IPS DF 6.9 (cell line): ENCODE measurements around the gene SMIM13.

ENCODE experiments used
- DNase-seq: peaks from one replicate; pipeline ENCODE4 v3.0.0-alpha.2; 2013; ENCODE audit warnings: low read depth, low spot score
- H3K27ac ChIP-seq: one replicate; pipeline ENCODE4 v1.5.1; 2013; ENCODE audit warnings: low read length, control low read depth
- H3K27me3 ChIP-seq: 2 replicates; pipeline ENCODE4 v1.6.1; 2013; ENCODE audit warnings: mild to moderate bottlenecking, low read length; ENCODE audit not compliant: control insufficient read depth, insufficient read depth
- H3K36me3 ChIP-seq: 2 replicates; pipeline ENCODE4 v1.6.1; 2013; ENCODE audit warnings: low read length; ENCODE audit not compliant: control insufficient read depth, insufficient read depth
- H3K4me1 ChIP-seq: 2 replicates; pipeline ENCODE4 v1.6.1; 2013; ENCODE audit warnings: low read length; ENCODE audit not compliant: control insufficient read depth, insufficient read depth
- H3K4me3 ChIP-seq: 2 replicates; pipeline ENCODE4 v1.5.1; 2013; ENCODE audit warnings: mild to moderate bottlenecking, low read length
- H3K9me3 ChIP-seq: 2 replicates; pipeline ENCODE4 v1.6.1; 2013; ENCODE audit warnings: low read length, inconsistent platforms; ENCODE audit not compliant: control insufficient read depth, insufficient read depth
- WGBS: extraction: QIAGEN DNeasy Blood & Tissue Kit; methylation state at CpG from one replicate; pipeline ENCODE4 v1.1.7; 2013; ENCODE audit warnings: mixed read lengths, missing lambda C conversion rate; ENCODE audit not compliant: insufficient read length, insufficient coverage; 5-methylcytosine and 5-hydroxymethylcytosine counted together

SMIM13 gene

GRCh38 chr6:11062715-11063114 is 30.9 kb upstream of the SMIM13 start:
- WGBS, result no CpG with 5 or more reads among the region's 2 CpGs
- no peak overlapping the region for H3K27ac ChIP-seq
- H3K4me3 ChIP-seq, result no peak overlapping the region
- no peak for DNase-seq
- H3K9me3 ChIP-seq, result no peaks in the 10 kb centered on the region
- no peaks in the 10 kb centered on the region for H3K4me1 ChIP-seq
- H3K36me3 ChIP-seq, result no peaks in the 10 kb centered on the region
- no peaks in the 10 kb centered on the region for H3K27me3 ChIP-seq

GRCh38 chr6:11064836-11065235 is 28.8 kb upstream of the SMIM13 start:
- Histone ChIP-seq H3K4me3 (no peak overlapping the region), H3K36me3 (no peaks in the 10 kb centered on the region), H3K27me3 (no peaks in the 10 kb centered on the region), H3K9me3 (no peaks in the 10 kb centered on the region), H3K4me1 (no peaks in the 10 kb centered on the region), H3K27ac (no peak overlapping the region)
- no CpG with 5 or more reads among the region's 3 CpGs for WGBS
- DNase-seq, result no peak

- no peaks in the 10 kb centered on the region for H3K36me3 ChIP-seq
- H3K27ac ChIP-seq, result no peak overlapping the region
- H3K4me3 ChIP-seq, result no peak overlapping the region
- no peaks in the 10 kb centered on the region for H3K4me1 ChIP-seq
- no peaks in the 10 kb centered on the region for H3K27me3 ChIP-seq
- H3K9me3 ChIP-seq, result no peaks in the 10 kb centered on the region
- no peak for DNase-seq
- WGBS, result no CpG with 5 or more reads among the region's 6 CpGs
Observed at GRCh38 chr6:11065436-11066202, 28.0 kb upstream of the SMIM13 start.

GRCh38 chr6:11066505-11067347 is 26.9 kb upstream of the SMIM13 start:
- H3K4me1 ChIP-seq, result no peaks in the 10 kb centered on the region
- H3K36me3 ChIP-seq, result no peaks in the 10 kb centered on the region
- H3K9me3 ChIP-seq, result no peaks in the 10 kb centered on the region
- no peak for DNase-seq
- H3K4me3 ChIP-seq, result no peak overlapping the region
- WGBS, result no CpG with 5 or more reads among the region's 6 CpGs
- no peak overlapping the region for H3K27ac ChIP-seq
- H3K27me3 ChIP-seq, result no peaks in the 10 kb centered on the region

- Histone ChIP-seq H3K9me3 (no peaks in the 10 kb centered on the region), H3K27ac (no peak overlapping the region), H3K36me3 (no peaks in the 10 kb centered on the region), H3K4me1 (no peaks in the 10 kb centered on the region), H3K4me3 (no peak overlapping the region), H3K27me3 (no peaks in the 10 kb centered on the region)
- no peak for DNase-seq
- WGBS, result no CpG with 5 or more reads among the region's 2 CpGs
Observed at GRCh38 chr6:11067348-11067747, 26.3 kb upstream of the SMIM13 start.

GRCh38 chr6:11069760-11070159 is 23.9 kb upstream of the SMIM13 start:
- no peaks in the 10 kb centered on the region for H3K4me1 ChIP-seq
- no peaks in the 10 kb centered on the region for H3K27me3 ChIP-seq
- H3K27ac ChIP-seq, result no peak overlapping the region
- H3K4me3 ChIP-seq, result no peak overlapping the region
- no CpG with 5 or more reads among the region's 2 CpGs for WGBS
- no peaks in the 10 kb centered on the region for H3K9me3 ChIP-seq
- H3K36me3 ChIP-seq, result no peaks in the 10 kb centered on the region
- DNase-seq, result no peak

- no peak for DNase-seq
- Histone ChIP-seq H3K4me3 (no peak overlapping the region), H3K27me3 (no peaks in the 10 kb centered on the region), H3K27ac (no peak overlapping the region), H3K4me1 (peaks cover 1% of the 10 kb centered on the region; the same call in 1 of the 2 replicates), H3K36me3 (no peaks in the 10 kb centered on the region), H3K9me3 (no peaks in the 10 kb centered on the region)
- no CpG with 5 or more reads among the region's 4 CpGs for WGBS
Observed at GRCh38 chr6:11072101-11072500, 21.5 kb upstream of the SMIM13 start.

- Histone ChIP-seq H3K27ac (no peak overlapping the region), H3K4me1 (peaks cover 1% of the 10 kb centered on the region; the same call in 1 of the 2 replicates), H3K9me3 (no peaks in the 10 kb centered on the region), H3K4me3 (no peak overlapping the region), H3K36me3 (no peaks in the 10 kb centered on the region), H3K27me3 (no peaks in the 10 kb centered on the region; the same call in 1 of the 2 replicates)
- WGBS, result no CpG with 5 or more reads among the region's 2 CpGs
- no peak for DNase-seq
Observed at GRCh38 chr6:11076540-11076939, 17.1 kb upstream of the SMIM13 start.

GRCh38 chr6:11078266-11078665 is 15.4 kb upstream of the SMIM13 start:
- peaks cover 1% of the 10 kb centered on the region; the same call in 1 of the 2 replicates for H3K4me1 ChIP-seq
- H3K4me3 ChIP-seq, result no peak overlapping the region
- H3K9me3 ChIP-seq, result no peaks in the 10 kb centered on the region
- no CpG with 5 or more reads among the region's 4 CpGs for WGBS
- H3K27ac ChIP-seq, result no peak overlapping the region
- DNase-seq, result no peak
- no peaks in the 10 kb centered on the region for H3K36me3 ChIP-seq
- H3K27me3 ChIP-seq, result no peaks in the 10 kb centered on the region; the same call in 1 of the 2 replicates

GRCh38 chr6:11080296-11080695 is 13.3 kb upstream of the SMIM13 start:
- no CpG with 5 or more reads among the region's 3 CpGs for WGBS
- no peak for DNase-seq
- Histone ChIP-seq H3K27ac (no peak overlapping the region), H3K36me3 (no peaks in the 10 kb centered on the region), H3K4me3 (no peak overlapping the region), H3K9me3 (no peaks in the 10 kb centered on the region), H3K4me1 (peaks cover 1% of the 10 kb centered on the region; the same call in 1 of the 2 replicates), H3K27me3 (no peaks in the 10 kb centered on the region; the same call in 1 of the 2 replicates)
